Activated T-helper 1 cell treated with anti-CD3 and anti-CD28 coated beads, Interleukin-2, amount 50 U/mL, for 16 hours (primary cell): Measurements from ENCODE around the gene TOP3B.

Source experiments
- DNase-seq, 2 donors: peaks; one replicate each; pipeline ENCODE4 v3.0.0-alpha.2; 2020; ENCODE audit warnings: low read depth in 1 of 2, low spot score in 1 of 2

Gene TOP3B

GRCh38 chr22:21984793-21985192 is 2.2 kb upstream of the TOP3B start:
- DNase-seq: no peak

GRCh38 chr22:21981874-21982273 is 713 bp downstream of the TOP3B start:
- no peak for DNase-seq

GRCh38 chr22:21980547-21980946 is 2.0 kb downstream of the TOP3B start:
- DNase-seq: no peak

- DNase-seq: no peak
These were observed 3.8 kb downstream of the TOP3B start for GRCh38 chr22:21978564-21979386.

GRCh38 chr22:21977814-21978213 is 4.8 kb downstream of the TOP3B start:
- no peak for DNase-seq

GRCh38 chr22:21975854-21976345 is 6.7 kb downstream of the TOP3B start:
- DNase-seq: no peak

- no peak for DNase-seq
These were observed 7.3 kb downstream of the TOP3B start for GRCh38 chr22:21975273-21975672.

- no peak for DNase-seq
These were observed 8.4 kb downstream of the TOP3B start for GRCh38 chr22:21974058-21974649.

GRCh38 chr22:21972806-21973205 is 9.8 kb downstream of the TOP3B start:
- DNase-seq: no peak

GRCh38 chr22:21972293-21972779 is 10.3 kb downstream of the TOP3B start:
- peak in 1 of 2 donors; percentile 27 for DNase-seq

GRCh38 chr22:21971858-21972275 is 10.7 kb downstream of the TOP3B start:
- no peak for DNase-seq

- DNase-seq: no peak
These were observed 11.6 kb downstream of the TOP3B start for GRCh38 chr22:21970800-21971617.

GRCh38 chr22:21970037-21970799 is 12.4 kb downstream of the TOP3B start:
- no peak for DNase-seq

GRCh38 chr22:21968452-21969129 is 14.0 kb downstream of the TOP3B start:
- no peak for DNase-seq

- no peak for DNase-seq
These were observed 14.8 kb downstream of the TOP3B start for GRCh38 chr22:21967693-21968271.

- no peak for DNase-seq
These were observed 15.7 kb downstream of the TOP3B start for GRCh38 chr22:21966643-21967516.

GRCh38 chr22:21965762-21966288 is 16.8 kb downstream of the TOP3B start:
- no peak for DNase-seq

- DNase-seq: no peak
These were observed 17.6 kb downstream of the TOP3B start for GRCh38 chr22:21964918-21965484.
